Peyer's patch (tissue), 4 donors: ENCODE measurements around the gene SYCP2L.
"Not testable (repeated sequence)": the region's sequence is repeated elsewhere in the genome, so short reads cannot be mapped to it uniquely, and the experiment has no call there.

ENCODE experiments used
- POLR2A ChIP-seq, 2 donors: fragments of 450-650 bp; IDR thresholded peaks; one replicate each; pipeline ENCODE4 v1.5.1; 2017; ENCODE audit warnings: antibody characterized with exemption in 2 of 2, mild to moderate bottlenecking in 2 of 2, moderate library complexity in 2 of 2
- TF ChIP-seq, protein P1 (sequence below), 6 experiments: fragments of 450-650 bp in 4 of 6; fragments of 200-600 bp in 2 of 6; sonication (generic) in 1 of 6; IDR thresholded peaks; one replicate each; pipeline ENCODE4 v1.5.1; 2017 to 2019; ENCODE audit warnings: antibody characterized with exemption in 6 of 6, mild to moderate bottlenecking in 3 of 6, moderate library complexity in 1 of 6

DNA sequence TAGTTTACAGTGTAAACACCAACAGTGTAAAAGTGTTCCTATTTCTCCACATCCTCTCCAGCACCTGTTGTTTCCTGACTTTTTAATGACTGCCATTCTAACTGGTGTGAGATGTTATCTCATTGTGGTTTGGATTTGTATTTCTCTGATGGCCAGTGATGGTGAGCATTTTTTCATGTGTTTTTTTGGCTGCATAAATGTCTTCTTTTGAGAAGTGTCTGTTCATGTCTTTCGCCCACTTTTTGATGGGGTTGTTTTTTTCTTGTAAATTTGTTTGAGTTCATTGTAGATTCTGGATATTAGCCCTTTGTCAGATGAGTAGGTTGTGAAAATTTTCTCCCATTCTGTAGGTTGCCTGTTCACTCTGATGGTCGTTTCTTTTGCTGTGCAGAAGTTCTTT lies 98.1 kb downstream of the SYCP2L start:
- TF ChIP-seq, protein P1, sequence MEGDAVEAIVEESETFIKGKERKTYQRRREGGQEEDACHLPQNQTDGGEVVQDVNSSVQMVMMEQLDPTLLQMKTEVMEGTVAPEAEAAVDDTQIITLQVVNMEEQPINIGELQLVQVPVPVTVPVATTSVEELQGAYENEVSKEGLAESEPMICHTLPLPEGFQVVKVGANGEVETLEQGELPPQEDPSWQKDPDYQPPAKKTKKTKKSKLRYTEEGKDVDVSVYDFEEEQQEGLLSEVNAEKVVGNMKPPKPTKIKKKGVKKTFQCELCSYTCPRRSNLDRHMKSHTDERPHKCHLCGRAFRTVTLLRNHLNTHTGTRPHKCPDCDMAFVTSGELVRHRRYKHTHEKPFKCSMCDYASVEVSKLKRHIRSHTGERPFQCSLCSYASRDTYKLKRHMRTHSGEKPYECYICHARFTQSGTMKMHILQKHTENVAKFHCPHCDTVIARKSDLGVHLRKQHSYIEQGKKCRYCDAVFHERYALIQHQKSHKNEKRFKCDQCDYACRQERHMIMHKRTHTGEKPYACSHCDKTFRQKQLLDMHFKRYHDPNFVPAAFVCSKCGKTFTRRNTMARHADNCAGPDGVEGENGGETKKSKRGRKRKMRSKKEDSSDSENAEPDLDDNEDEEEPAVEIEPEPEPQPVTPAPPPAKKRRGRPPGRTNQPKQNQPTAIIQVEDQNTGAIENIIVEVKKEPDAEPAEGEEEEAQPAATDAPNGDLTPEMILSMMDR (IDR thresholded peaks at IDR 0.05), result not testable (repeated sequence)
- not testable (repeated sequence) for TF ChIP-seq POLR2A (IDR thresholded peaks at IDR 0.05)
